Cardiac muscle cell (in vitro differentiated cells and primary cell): Measurements from ENCODE around the gene SSBP3. TPM values are rescaled to one million over a fixed set of nuclear protein-coding genes. Genes with fewer than 3 reads are reported as not detected.
"Not testable (repeated sequence)": the region's sequence is repeated elsewhere in the genome, so short reads cannot be mapped to it uniquely, and the experiment has no call there.

Source experiments
- DNase-seq, 2 donors: peaks; one replicate each; pipeline versions ENCODE4 v3.0.0 to v3.0.0-alpha.2; 2010 to 2017; ENCODE audit warnings: low read depth in 1 of 2, low spot score in 1 of 2
- H3K27ac ChIP-seq: fragments of 200-600 bp; sonication (generic); 2 replicates; pipeline ENCODE4 v1.5.1; 2016
- H3K27me3 ChIP-seq: fragments of 200-600 bp; sonication (generic); 2 replicates; pipeline ENCODE4 v1.6.0; 2016; ENCODE audit warnings: control low read depth
- H3K36me3 ChIP-seq: fragments of 200-600 bp; sonication (generic); 2 replicates; pipeline ENCODE4 v1.5.1; 2016; ENCODE audit warnings: control low read depth
- H3K4me1 ChIP-seq: fragments of 200-600 bp; sonication (generic); 2 replicates; pipeline ENCODE4 v1.8.1; 2017; ENCODE audit warnings: low read depth, mild to moderate bottlenecking, mixed run types
- H3K4me3 ChIP-seq: fragments of 200-600 bp; sonication (generic); 2 replicates; pipeline ENCODE4 v1.5.1; 2016; ENCODE audit warnings: mild to moderate bottlenecking
- H3K9me3 ChIP-seq: fragments of 200-600 bp; sonication (generic); 2 replicates; pipeline ENCODE4 v1.5.1; 2017; ENCODE audit warnings: low read depth, mild to moderate bottlenecking, control low read depth
- polyA plus RNA-seq: library from polyadenylated mRNA; unstranded; fragments of >200 nt; fragmentation: Nextera tagmentation; extraction: Ambion mirVana; gene quantifications from 2 replicates; pipeline ENCODE4 v1.2.1, GENCODE V29; 2016
- total RNA-seq: library from RNA; depleted of rRNA; stranded (reverse); fragments of >200 nt; gene quantifications from 2 replicates; pipeline ENCODE4 v1.2.3, GENCODE V29; 2016
- TF ChIP-seq, protein P1 (sequence below): IDR thresholded peaks from 2 replicates; pipeline ENCODE4 v1.5.1; 2012; ENCODE audit warnings: low read depth, mild to moderate bottlenecking, low read length

The SSBP3 gene
- total and polyA plus RNA-seq, 2 experiments from 2014 or later = 40.2 to 81.0 TPM

DNA sequence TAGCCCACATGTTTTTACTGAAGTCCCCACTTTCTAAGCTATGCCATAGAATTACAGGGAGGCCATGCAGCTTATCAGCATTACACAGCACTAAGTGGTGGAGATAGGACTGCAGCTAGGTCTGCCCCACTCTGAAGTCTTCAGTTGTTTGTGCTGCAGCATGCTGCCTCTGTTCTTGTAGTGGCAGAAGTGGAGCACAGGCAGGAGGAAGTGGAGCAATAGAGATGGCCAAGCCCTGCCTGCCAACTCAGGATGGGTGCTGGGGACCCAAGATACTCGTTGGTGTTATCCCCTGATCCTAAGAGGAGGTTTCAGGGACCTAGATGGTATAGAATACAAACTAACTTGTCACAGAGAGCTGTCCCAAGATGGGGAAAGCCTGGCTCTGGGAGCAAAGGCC is 193.3 kb downstream of the SSBP3 start:
- H3K36me3 ChIP-seq = peaks cover 77% of the 10 kb centered on the region
- H3K4me3 ChIP-seq = no peak overlapping the region
- no peak for DNase-seq
- TF ChIP-seq, protein P1, sequence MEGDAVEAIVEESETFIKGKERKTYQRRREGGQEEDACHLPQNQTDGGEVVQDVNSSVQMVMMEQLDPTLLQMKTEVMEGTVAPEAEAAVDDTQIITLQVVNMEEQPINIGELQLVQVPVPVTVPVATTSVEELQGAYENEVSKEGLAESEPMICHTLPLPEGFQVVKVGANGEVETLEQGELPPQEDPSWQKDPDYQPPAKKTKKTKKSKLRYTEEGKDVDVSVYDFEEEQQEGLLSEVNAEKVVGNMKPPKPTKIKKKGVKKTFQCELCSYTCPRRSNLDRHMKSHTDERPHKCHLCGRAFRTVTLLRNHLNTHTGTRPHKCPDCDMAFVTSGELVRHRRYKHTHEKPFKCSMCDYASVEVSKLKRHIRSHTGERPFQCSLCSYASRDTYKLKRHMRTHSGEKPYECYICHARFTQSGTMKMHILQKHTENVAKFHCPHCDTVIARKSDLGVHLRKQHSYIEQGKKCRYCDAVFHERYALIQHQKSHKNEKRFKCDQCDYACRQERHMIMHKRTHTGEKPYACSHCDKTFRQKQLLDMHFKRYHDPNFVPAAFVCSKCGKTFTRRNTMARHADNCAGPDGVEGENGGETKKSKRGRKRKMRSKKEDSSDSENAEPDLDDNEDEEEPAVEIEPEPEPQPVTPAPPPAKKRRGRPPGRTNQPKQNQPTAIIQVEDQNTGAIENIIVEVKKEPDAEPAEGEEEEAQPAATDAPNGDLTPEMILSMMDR = no peak
- H3K27me3 ChIP-seq = no peaks in the 10 kb centered on the region
- H3K4me1 ChIP-seq = no peaks in the 10 kb centered on the region
- no peaks in the 10 kb centered on the region for H3K9me3 ChIP-seq
- no peak overlapping the region for H3K27ac ChIP-seq

DNA sequence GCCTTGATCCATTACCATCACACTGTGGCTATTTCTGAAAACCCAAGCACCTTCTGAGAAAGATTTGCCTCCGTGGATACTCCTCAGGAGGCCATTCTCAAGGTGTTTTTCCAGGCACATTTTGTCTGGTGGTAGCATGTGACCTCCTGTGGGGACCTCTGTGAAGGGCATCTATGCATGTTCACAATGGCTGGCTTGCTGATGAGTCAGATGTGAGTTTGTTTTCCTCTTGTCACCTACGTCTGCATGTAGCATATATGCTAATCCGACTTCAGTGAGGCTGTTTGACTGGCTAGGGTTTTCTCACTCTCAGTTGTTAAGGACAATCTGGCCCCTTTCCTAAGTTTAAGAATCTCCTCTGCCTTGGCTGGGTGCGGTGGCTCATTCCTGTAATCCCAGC is 198.3 kb downstream of the SSBP3 start:
- H3K27me3 ChIP-seq, H3K4me1 ChIP-seq, H3K4me3 ChIP-seq, H3K27ac ChIP-seq, H3K9me3 ChIP-seq, DNase-seq: not testable (repeated sequence)
- H3K36me3 ChIP-seq = peaks cover 44% of the 10 kb centered on the region

DNA sequence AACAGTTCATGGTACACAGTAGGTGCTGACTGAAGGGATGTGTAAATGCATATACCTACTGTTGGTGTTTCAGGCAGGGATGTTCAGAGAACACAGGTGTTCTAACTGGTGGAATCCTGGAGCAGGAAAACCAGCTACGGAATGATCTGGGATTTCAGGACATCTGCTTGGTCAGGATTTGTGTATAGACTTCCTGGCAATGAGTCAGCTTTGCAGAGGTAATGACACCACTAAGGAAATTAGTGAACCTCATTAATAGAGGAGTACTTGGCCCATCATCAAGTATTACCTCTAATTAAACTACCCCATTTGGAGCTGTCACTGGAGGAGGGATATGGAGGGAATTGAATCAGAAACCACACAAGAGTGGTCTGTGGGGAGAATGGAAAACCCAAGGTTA is 198.9 kb downstream of the SSBP3 start:
- Histone ChIP-seq H3K27ac (no peak overlapping the region), H3K27me3 (no peaks in the 10 kb centered on the region), H3K9me3 (no peaks in the 10 kb centered on the region), H3K4me3 (no peak overlapping the region), H3K36me3 (peaks cover 42% of the 10 kb centered on the region), H3K4me1 (no peaks in the 10 kb centered on the region)
- TF ChIP-seq, protein P1 = no peak
- DNase-seq = no peak

DNA sequence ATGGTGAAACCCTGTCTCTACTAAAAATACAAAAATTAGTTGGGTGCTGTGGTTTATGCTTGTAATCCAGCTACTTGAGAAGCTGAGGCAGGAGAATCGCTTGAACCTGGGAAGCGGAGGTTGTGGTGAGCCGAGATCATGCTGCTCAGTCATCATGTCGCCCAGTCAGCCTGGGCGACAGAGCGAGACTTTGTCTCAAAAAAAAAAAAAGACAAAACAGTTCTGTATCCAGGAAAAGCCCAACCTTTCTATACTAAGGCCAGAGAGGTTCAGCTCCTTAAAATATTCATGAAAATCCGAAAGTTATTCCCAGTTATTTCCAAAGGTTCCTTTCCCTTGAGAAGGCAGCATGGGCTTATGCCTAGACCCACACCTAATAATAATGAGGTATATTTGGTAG is 202.0 kb downstream of the SSBP3 start:
- H3K4me3 ChIP-seq = no peak overlapping the region
- TF ChIP-seq, protein P1 = no peak
- H3K27me3 ChIP-seq = no peaks in the 10 kb centered on the region
- H3K9me3 ChIP-seq = no peaks in the 10 kb centered on the region
- peaks cover 17% of the 10 kb centered on the region for H3K36me3 ChIP-seq
- no peak for DNase-seq
- no peak overlapping the region for H3K27ac ChIP-seq
- peaks cover 9% of the 10 kb centered on the region for H3K4me1 ChIP-seq

DNA sequence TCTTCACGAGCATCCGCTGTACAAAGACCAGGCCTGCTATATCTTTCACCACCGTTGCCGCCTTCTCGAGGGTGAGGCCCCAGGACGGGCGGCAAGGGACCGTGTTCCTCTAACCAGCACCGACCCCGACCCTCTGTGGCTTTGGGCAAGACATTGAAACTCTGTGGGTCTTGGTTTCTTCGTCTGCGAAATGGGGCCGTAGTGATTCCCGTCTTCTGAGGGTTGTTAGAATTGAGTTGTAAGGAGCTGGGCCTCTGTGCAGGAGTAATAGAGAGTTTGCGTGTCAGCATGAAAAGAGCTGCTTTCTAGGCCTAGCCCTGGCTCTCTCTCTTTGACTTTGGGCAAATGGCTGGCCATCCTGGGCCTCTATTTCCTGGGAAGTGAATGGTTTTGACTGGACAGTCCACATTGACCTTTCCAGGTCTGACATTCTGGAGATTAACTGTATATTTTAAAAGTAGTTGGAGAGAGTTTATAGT is 205.6 kb downstream of the SSBP3 start:
- Histone ChIP-seq H3K36me3 (peaks cover under 1% of the 10 kb centered on the region), H3K4me1 (peaks cover 9% of the 10 kb centered on the region), H3K27me3 (no peaks in the 10 kb centered on the region), H3K9me3 (no peaks in the 10 kb centered on the region), H3K27ac (peak overlapping the region; percentile 63), H3K4me3 (peak overlapping the region; percentile 60)
- TF ChIP-seq, protein P1 = no peak
- no peak for DNase-seq

DNA sequence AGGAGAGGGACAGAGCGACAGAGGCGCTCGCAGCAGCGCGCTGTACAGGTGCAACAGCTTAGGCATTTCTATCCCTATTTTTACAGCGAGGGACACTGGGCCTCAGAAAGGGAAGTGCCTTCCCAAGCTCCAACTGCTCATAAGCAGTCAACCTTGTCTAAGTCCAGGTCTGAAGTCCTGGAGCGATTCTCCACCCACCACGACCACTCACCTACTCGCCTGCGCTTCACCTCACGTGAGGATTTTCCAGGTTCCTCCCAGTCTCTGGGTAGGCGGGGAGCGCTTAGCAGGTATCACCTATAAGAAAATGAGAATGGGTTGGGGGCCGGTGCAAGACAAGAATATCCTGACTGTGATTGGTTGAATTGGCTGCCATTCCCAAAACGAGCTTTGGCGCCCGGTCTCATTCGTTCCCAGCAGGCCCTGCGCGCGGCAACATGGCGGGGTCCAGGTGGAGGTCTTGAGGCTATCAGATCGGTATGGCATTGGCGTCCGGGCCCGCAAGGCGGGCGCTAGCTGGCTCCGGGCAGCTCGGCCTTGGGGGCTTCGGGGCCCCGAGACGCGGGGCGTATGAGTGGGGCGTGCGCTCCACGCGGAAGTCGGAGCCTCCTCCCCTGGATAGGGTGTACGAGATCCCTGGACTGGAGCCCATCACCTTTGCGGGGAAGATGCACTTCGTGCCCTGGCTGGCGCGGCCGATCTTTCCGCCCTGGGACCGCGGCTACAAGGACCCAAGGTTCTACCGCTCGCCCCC is 206.3 kb downstream of the SSBP3 start, which contains the start of the genes CYB5RL and MRPL37:
CYB5RL (minus strand) TSS at position 266 of the 754 bp plus-strand sequence. CDS start 4,414 bp downstream, outside the sequence.
MRPL37 (plus strand) TSS at position 403 of the 754 bp plus-strand sequence; CDS start at position 480, 77 bp downstream.
- H3K4me1 ChIP-seq = peaks cover 9% of the 10 kb centered on the region
- peak; percentile 97 to 98 for DNase-seq
- H3K9me3 ChIP-seq = no peaks in the 10 kb centered on the region
- H3K27ac ChIP-seq = peak within 1 kb of the TSS; percentile 63
- peak within 1 kb of the TSS; percentile 60 for H3K4me3 ChIP-seq
- H3K36me3 ChIP-seq = no peaks in the 10 kb centered on the region
- H3K27me3 ChIP-seq = no peaks in the 10 kb centered on the region
- TF ChIP-seq, protein P1 = no peak
